Activated CD8-positive, alpha-beta T cell treated with anti-CD3 and anti-CD28 coated beads for 36 hours (primary cell): Measurements from ENCODE around the gene ATPAF2. TPM values are rescaled to one million over a fixed set of nuclear protein-coding genes. Genes with fewer than 3 reads are reported as not detected.

Experiments
- ATAC-seq: fragments of 200-7000 bp; cut with Tn5 transposase; one replicate; pipeline ENCODE4 v1.10.0; 2021; ENCODE audit warnings: mild to moderate bottlenecking, moderate library complexity
- CTCF ChIA-PET: fragments of 350-600 bp; sonication (Branson Sonifier 250); formaldehyde crosslinking; loops from one replicate; lab custom pipeline; 2021; ENCODE audit warnings: antibody characterized with exemption; lab: Charles Lee
- POLR2A ChIA-PET: fragments of 350-600 bp; sonication (Branson Sonifier 250); formaldehyde crosslinking; loops from one replicate; lab custom pipeline; 2021; ENCODE audit warnings: antibody characterized with exemption; lab: Charles Lee
- DNase-seq: peaks from one replicate; pipeline ENCODE4 v3.0.0-alpha.2; 2020
- H3K27ac Mint-ChIP-seq: one replicate; pipeline ENCODE4 v1.8.0; 2021; ENCODE audit warnings: mild to moderate bottlenecking, mixed read lengths
- H3K27me3 Mint-ChIP-seq: one replicate; pipeline ENCODE4 v1.8.0; 2021; ENCODE audit warnings: mixed read lengths
- H3K36me3 Mint-ChIP-seq: one replicate; pipeline ENCODE4 v1.8.0; 2021; ENCODE audit warnings: low read depth, mixed read lengths
- H3K4me1 Mint-ChIP-seq: one replicate; pipeline ENCODE4 v1.8.0; 2021; ENCODE audit warnings: low read depth, mixed read lengths
- H3K4me3 Mint-ChIP-seq: one replicate; pipeline ENCODE4 v1.8.0; 2021; ENCODE audit warnings: mild to moderate bottlenecking, moderate library complexity, mixed read lengths
- H3K9me3 Mint-ChIP-seq: one replicate; pipeline ENCODE4 v1.8.0; 2021; ENCODE audit warnings: mixed read lengths
- intact Hi-C: fragments of 100-400 bp; cut with micrococcal nuclease; formaldehyde crosslinking; loops from one replicate; pipeline ENCODE4 v1.10.0; 2022
- total RNA-seq, 2 experiments: library from RNA; stranded (reverse); gene quantifications; one replicate each; pipeline ENCODE4 v1.2.3, GENCODE V29; 2021
- TF ChIP-seq, protein P1 (sequence below): fragments of 200-600 bp; IDR thresholded peaks from one replicate; pipeline ENCODE4 v1.8.0; 2022; ENCODE audit warnings: antibody characterized with exemption, mild to moderate bottlenecking

The ATPAF2 gene
- total RNA-seq, 2 experiments from 2014 or later = 28.5 to 29.7 TPM

DNA sequence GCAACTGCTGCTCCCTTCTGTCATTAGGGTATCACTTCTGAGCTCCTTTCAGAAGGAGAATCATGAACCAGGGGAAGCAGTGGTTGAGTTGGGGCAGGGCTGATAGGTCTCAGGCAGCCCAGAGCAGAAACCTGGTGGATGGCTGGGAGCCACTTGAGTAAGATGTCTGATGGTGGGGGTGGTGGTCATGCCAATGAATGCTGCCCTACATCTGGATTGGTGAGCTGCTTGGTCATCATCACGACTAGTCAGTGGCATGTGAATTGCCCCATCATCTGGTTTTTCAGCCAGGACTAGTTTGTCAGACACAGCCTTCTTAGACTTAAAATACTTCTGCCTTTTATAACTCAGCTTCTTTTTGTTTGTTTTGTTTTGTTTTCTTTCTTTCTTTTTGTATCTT, 2.8 kb upstream of the ATPAF2 start:
- TF ChIP-seq, protein P1, sequence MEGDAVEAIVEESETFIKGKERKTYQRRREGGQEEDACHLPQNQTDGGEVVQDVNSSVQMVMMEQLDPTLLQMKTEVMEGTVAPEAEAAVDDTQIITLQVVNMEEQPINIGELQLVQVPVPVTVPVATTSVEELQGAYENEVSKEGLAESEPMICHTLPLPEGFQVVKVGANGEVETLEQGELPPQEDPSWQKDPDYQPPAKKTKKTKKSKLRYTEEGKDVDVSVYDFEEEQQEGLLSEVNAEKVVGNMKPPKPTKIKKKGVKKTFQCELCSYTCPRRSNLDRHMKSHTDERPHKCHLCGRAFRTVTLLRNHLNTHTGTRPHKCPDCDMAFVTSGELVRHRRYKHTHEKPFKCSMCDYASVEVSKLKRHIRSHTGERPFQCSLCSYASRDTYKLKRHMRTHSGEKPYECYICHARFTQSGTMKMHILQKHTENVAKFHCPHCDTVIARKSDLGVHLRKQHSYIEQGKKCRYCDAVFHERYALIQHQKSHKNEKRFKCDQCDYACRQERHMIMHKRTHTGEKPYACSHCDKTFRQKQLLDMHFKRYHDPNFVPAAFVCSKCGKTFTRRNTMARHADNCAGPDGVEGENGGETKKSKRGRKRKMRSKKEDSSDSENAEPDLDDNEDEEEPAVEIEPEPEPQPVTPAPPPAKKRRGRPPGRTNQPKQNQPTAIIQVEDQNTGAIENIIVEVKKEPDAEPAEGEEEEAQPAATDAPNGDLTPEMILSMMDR = no peak
- H3K27me3 Mint-ChIP-seq = no peaks in the 10 kb centered on the region
- peak overlapping the region; percentile 95 for H3K4me3 Mint-ChIP-seq
- H3K9me3 Mint-ChIP-seq = no peaks in the 10 kb centered on the region
- CTCF ChIA-PET = interaction anchor here (1.3 kb wide), 2 partner anchors 57 to 151 kb away, joined by 3 read pairs; no protein-coding TSS in a partner anchor
- H3K36me3 Mint-ChIP-seq = peaks cover 6% of the 10 kb centered on the region
- ATAC-seq = no peak
- intact Hi-C loops = no loop called here
- no peak overlapping the region for H3K27ac Mint-ChIP-seq
- DNase-seq = peak; percentile 15
- POLR2A ChIA-PET = interaction anchor here (1.2 kb wide), 1 partner anchor 29 kb away, joined by 3 read pairs; no protein-coding TSS in a partner anchor
- H3K4me1 Mint-ChIP-seq = peaks cover 42% of the 10 kb centered on the region

DNA sequence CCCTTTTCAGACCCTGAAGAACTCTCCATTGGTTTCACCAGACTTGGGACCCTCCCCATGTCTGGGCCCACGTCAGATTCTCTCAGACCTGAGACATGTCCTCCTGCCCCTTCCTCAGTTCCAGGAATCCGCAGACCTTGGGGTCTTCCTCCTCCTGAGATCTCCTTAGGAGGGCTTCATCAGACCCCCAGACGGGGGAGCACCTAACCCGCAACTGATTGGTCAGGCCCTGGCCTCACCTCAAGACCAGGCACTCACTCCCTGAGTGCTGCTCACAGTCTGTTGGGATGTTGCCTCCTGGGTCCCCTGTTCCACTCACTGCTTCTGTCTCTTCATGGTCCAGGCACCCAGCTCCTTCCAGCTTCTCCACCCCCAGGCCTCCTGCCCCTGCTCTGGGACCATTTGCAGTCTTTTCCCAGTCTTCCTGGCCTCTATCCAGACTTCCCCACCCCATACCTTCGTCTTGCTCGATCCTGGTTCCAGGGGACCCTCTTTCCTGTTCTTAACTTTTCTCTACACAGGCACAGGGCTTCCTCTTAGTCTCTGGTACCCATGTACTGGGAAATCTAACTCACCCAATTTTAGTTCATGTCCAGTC, 1.4 kb upstream of the ATPAF2 start:
- H3K4me3 Mint-ChIP-seq = peak overlapping the region; percentile 95
- TF ChIP-seq, protein P1 = no peak
- H3K36me3 Mint-ChIP-seq = peaks cover 3% of the 10 kb centered on the region
- H3K27ac Mint-ChIP-seq = peak overlapping the region; percentile 67
- no peaks in the 10 kb centered on the region for H3K27me3 Mint-ChIP-seq
- peaks cover 48% of the 10 kb centered on the region for H3K4me1 Mint-ChIP-seq
- POLR2A ChIA-PET = no interaction called here
- DNase-seq (no peak), ATAC-seq (no peak)
- H3K9me3 Mint-ChIP-seq = no peaks in the 10 kb centered on the region
- intact Hi-C loops = no loop called here
- CTCF ChIA-PET = interaction anchor here (1.3 kb wide), 1 partner anchor 56 kb away, joined by 3 read pairs; no protein-coding TSS in a partner anchor

DNA sequence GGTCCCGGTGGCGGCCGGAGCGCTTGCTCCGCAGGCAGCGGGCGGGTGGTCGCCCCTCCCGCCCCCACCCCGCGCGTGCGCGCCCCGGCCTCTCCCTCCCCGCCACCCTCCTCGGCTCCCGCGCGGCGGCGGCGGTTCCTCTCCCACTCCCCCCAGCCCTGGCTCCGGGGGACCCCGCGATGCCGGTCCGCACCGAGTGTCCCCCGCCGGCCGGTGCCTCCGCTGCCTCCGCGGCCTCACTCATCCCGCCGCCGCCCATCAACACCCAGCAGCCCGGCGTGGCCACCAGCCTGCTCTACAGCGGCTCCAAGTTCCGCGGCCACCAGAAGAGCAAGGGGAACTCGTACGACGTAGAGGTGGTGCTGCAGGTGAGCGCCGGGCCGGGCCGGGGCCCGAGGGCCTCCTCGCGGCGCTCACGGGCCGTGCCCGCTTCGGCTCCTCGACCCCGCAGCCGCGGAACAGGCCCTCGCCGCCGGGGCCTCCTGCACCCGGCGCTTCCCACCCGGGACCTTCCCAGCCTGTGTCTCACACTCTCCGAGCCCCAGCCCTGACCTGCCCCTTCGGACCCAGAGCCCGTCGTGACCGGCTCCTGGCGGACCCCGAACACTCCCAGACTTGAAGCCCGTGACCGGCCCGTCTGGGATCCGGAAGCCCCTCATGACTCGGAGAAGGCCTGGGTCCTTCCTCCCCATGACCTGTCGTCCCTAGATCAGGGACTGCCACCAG, 730 bp upstream of the ATPAF2 start:
- DNase-seq (peak; percentile 52), ATAC-seq (peak; percentile 12)
- H3K27me3 Mint-ChIP-seq = no peaks in the 10 kb centered on the region
- H3K36me3 Mint-ChIP-seq = peaks cover 3% of the 10 kb centered on the region
- H3K27ac Mint-ChIP-seq = peak overlapping the region; percentile 96
- peaks cover 48% of the 10 kb centered on the region for H3K4me1 Mint-ChIP-seq
- ChIA-PET CTCF (no interaction called here), POLR2A (no interaction called here)
- H3K9me3 Mint-ChIP-seq = no peaks in the 10 kb centered on the region
- intact Hi-C loops = loop anchor here (5.0 to 10.0 kb wide), 3 partner anchors 62 to 345 kb away; no protein-coding TSS in a partner anchor
- TF ChIP-seq, protein P1 = no peak
- H3K4me3 Mint-ChIP-seq = peak overlapping the region; percentile 95

DNA sequence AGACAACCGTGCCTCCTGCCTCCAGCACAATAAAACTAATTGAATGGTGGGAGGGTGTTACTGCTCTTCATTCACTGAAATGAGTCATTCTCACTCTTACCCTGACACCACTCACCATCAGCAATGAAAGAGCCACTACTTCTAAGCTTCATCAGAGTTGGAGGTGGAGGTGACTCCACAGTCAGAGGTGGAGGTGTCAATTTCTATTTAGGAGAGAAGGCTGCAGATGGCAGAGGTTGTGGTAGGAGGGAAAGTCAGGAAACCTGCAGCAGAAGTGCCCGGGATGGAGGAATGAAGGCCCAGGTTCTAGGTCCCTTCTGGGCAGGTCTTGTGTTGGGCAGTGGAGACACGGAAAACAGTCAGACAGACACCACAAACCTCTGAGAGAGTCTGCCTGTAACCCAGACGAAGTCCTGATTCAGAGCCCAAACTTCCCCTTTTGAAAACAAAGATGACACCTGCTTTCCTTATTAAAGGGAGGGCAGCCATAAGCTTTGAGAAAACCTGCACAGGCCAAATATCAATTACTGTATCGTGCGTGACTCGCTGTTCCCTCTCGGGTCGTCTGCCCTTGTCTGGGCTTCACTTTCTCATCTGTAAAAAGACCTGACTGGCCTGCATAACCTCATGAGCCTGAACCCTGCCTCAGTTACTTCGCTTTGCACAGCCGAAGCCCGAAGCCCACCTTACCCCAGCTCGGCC, 668 bp downstream of the ATPAF2 start:
- peak overlapping the region; percentile 96 for H3K27ac Mint-ChIP-seq
- TF ChIP-seq, protein P1 = no peak

More for the DNA sequence above, 668 bp downstream of the ATPAF2 start:
- peaks cover 3% of the 10 kb centered on the region for H3K36me3 Mint-ChIP-seq
- H3K27me3 Mint-ChIP-seq = no peaks in the 10 kb centered on the region
- peak overlapping the region; percentile 95 for H3K4me3 Mint-ChIP-seq
- peak; percentile 39 for DNase-seq
- H3K9me3 Mint-ChIP-seq = no peaks in the 10 kb centered on the region
- ChIA-PET CTCF (interaction anchor here (0.7 to 1.4 kb wide), 3 partner anchors 147 to 355 kb away, joined by 3 to 6 read pairs (median 4); no protein-coding TSS in a partner anchor), POLR2A (interaction anchor here (0.7 to 1.9 kb wide), 10 partner anchors 10 to 348 kb away, joined by 3 to 5 read pairs (median 3); partner anchors contain the start of genes DRC3 and TOM1L2)
- intact Hi-C loops = loop anchor here (5.0 to 10.0 kb wide), 3 partner anchors 61 to 343 kb away; no protein-coding TSS in a partner anchor
- peak; percentile 35 for ATAC-seq
- peaks cover 53% of the 10 kb centered on the region for H3K4me1 Mint-ChIP-seq
